GM21447 (cell line): ENCODE results near the gene ANAPC13.
A peak's percentile ranks its signal among the peaks of the same experiment; 100 is the strongest.

Experiments
- ATAC-seq: cut with Tn5 transposase; IDR thresholded peaks from one replicate; pipeline ENCODE4 v1.9.1; 2021; ENCODE audit not compliant: unreplicated experiment

The ANAPC13 gene

GRCh38 chr3:134485718-134486576 is at the start of gene ANAPC13, which contains the start of gene CEP63:
Gene ANAPC13 (minus strand): TSS chr3:134485985. CDS start chr3:134482904, 3,081 bp downstream.
Gene CEP63 (plus strand): TSS chr3:134486057. CDS start chr3:134495321, 9,264 bp downstream.
- ATAC-seq = peak; percentile 81

DNA sequence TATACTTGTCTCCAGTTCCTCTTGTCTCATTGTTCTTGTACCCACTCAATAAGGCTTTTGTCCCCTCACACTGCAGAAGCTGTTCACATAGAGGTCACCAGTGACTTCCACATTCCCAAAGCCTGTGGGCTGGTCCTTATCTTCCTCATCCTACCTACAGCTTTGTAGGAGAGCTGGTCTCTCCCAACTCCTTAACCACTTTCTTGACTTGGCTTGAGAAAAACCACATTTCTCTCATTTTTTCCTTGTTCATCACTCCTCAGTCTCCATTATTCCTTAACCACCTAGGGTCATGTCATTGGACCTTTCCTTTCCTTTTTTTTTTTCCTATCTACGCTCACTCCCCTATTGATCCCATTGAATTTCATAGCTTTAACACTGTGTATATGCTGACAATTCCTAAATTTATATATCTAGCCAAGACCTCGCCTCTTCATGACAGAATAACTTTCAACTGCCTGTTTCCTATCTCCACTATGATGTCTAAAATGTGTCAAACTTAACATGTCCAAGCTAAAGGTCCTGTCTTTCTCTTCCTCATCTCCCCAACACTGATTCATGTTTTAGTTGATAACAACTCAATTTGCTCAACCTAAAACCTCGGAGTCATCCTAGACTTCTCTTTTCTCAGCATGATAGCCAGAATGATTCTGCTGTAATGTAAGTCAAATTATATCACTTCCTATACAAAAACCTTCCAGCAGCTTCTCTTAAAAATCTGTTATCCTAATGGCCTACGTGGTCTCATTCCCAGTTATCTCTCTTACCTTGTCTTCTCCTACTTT is 49.6 kb upstream of the ANAPC13 start:
- ATAC-seq = no peak

GRCh38 chr3:134533493-134533892 is 47.7 kb upstream of the ANAPC13 start:
- no peak for ATAC-seq

DNA sequence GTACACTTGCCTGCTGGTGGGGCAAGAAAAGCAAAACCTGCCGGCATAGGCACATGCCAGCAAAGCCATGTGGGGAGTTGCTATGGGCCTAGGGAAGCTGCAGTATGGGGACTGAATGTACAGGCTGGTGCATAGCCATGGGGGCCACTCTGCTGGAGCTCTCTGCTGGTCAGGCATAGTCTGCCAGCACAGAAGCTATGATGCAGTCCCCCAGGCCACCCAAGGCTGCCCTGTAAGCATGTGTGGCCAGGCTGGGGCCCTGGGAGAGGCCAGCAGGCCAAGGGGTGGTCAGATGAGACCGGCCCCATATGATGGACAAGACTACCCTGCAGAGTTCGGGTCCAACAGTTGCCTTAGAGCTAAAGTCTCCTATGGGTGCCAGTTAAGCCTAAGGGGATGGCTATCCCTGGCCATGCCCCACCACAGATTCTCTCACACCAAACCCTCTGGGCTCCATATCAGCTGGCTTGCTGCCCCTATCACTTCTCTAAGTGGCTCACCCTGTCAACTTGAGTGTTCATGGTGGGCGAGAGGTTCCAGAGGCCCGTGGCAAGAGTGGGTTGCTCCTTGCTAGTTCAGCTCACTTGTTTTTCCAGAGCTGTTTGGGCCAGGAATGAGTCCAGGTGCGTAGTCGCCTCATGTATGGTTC is 41.9 kb upstream of the ANAPC13 start:
- ATAC-seq = no peak

DNA sequence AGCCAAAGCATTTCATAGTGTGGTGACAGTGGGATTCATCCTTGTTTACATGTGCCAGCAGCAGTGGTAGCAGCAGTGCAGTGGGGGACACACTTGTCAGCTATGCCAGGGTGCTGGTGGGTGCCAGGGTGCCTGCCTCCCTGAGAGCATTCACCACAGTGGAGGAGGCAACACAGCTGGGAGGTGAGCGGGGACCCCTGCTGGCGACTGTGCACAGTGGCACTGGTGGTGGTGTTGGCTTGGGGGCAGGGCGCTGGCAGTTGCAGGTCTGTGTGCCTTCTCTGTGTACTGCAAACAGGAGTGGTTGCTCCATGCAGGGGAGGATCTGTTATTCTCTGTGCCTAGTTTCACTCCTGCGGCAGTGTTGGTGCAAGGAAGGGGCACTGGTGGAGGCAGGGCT is 41.3 kb upstream of the ANAPC13 start:
- no peak for ATAC-seq

- ATAC-seq = no peak
Observed at GRCh38 chr3:134526319-134526718, 40.5 kb upstream of the ANAPC13 start.

DNA sequence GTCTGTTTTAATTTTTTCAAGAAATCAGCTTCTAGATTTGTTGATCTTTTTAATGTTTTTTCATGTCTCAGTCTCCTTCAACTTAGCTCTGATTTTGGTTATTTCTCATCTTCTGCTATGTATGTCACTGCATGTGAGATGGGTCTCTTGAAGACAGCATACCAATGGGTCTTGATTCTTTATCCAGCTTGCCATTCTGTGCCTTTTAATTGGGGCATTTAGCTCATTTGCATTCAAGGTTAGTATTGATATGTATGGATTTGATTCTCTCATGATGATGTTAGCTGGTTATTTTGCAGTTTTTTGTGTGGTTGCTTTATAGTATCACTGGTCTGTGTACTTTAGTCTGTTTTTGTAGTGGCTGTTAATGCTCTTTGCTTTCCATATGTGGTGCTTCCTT is 39.5 kb upstream of the ANAPC13 start:
- ATAC-seq = no peak

DNA sequence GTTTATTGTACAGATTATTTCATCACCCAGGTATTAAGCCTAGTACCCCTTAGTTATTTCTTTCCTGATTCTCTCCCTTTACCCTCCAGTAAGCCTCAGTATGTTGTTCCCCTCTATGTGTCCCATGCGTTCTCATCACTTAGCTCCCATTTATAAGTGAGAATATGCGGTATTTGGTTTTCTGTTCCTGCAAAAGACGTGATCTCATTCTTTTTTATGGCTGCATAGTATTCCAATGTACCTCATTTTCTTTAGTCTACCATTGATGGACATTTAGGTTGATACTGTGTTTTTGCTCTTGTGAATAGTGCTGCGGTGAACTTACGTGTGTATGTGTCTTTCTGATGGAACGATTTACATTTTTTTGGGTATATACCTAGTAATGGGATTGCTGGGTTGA is 36.8 kb upstream of the ANAPC13 start:
- ATAC-seq = no peak

GRCh38 chr3:134517791-134518190 is 32.0 kb upstream of the ANAPC13 start:
- ATAC-seq = no peak

GRCh38 chr3:134516905-134517304 is 31.1 kb upstream of the ANAPC13 start:
- no peak for ATAC-seq

- ATAC-seq = no peak
Observed at GRCh38 chr3:134511500-134511899, 25.7 kb upstream of the ANAPC13 start.

GRCh38 chr3:134505485-134505884 is 19.7 kb upstream of the ANAPC13 start:
- ATAC-seq = no peak

DNA sequence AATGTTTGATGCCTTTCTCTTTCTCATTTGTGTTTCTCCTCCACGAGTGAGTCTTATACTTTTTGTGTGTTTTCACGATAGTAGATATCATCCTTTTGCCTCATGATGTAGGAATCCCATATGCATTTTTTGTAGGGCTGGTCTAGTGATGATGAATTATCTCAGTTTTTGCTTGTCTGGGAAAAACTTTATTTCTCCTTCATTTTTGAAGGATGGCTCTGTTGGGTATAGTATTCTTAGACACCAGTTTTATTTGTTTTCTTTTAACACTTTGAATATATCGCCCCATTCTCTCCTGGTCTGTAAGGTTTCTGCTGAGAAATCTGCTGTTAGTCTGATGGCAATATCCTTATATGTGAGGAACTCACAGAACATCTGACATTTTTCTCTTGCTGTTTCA is 18.3 kb upstream of the ANAPC13 start:
- ATAC-seq = no peak

- ATAC-seq = no peak
Observed at GRCh38 chr3:134503266-134503665, 17.5 kb upstream of the ANAPC13 start.

GRCh38 chr3:134496471-134497071 is 10.8 kb upstream of the ANAPC13 start:
- ATAC-seq = no peak

- no peak for ATAC-seq
Observed at GRCh38 chr3:134495980-134496379, 10.2 kb upstream of the ANAPC13 start.

DNA sequence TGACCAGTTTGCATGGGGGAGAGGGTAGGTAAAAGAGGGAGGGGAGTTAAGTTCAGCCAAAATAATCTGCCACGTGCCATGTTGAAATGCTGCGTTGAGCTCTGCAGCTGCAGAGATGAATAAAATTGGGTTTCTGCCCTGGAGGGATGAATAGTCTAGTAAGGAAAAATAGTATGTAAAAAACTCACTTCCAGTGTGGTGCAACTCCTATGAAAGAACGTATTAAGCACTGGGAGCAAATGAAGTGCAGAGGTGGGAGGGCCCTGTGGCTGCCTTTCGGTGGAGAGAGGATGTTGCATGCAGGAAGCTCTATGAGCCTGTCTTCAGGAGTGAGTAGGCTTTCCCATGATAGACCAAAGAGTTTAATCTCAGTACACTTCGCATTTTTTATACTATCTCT is 8.7 kb upstream of the ANAPC13 start:
- no peak for ATAC-seq

DNA sequence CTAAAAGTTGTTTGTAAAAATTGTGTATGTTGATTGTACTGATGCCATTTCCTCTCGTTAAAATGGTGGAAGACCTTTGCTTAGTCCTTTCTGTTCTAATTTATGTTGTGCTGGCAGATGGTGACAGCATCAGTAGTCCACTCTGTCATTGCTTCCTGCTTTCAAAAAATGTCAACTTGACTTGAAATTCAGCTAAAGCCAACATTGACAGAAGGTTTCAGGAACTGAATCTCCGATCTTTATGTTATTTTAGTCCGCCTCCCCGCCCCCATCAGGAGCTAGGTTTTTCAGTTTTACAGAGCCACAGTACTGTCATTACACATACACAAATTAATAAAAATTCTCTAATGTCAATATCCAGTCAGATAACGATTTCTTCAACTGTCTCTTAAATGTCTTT is 1.6 kb upstream of the ANAPC13 start:
- no peak for ATAC-seq

DNA sequence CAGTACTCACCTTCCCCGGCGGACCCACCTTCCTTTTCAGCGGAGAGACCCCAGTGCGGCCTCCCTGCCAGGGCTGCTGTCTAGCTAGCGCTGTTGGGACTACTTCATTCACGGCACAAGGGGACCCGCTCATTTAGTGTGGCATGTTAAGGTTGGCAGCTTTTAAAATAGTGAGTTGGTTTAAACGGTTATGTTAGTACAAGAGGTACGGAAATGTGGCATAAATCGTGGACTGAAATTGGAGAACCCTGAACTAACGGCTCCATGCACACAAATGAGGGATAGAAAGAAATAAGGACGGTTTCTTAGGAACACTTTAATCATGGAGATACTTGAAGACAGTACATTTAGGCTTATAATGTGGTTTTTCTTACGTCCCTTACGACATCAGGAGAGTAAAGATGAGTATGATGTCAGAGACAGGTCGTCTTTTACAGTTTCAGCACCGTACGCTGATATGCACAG is 824 bp upstream of the ANAPC13 start:
- peak; percentile 5 for ATAC-seq

GRCh38 chr3:134485075-134485717 is 589 bp downstream of the ANAPC13 start:
- ATAC-seq = no peak
